Suprapubic skin (tissue), 4 donors: ENCODE measurements around the gene CCDC180. TPM values are rescaled to one million over a fixed set of nuclear protein-coding genes. Genes with fewer than 3 reads are reported as not detected.

Experiments used
- DNase-seq, 2 donors: peaks; one replicate each; pipeline ENCODE4 v3.0.0-alpha.2; 2019; ENCODE audit warnings: low spot score in 2 of 2
- H3K27ac ChIP-seq: fragments of 200-600 bp; sonication (generic); one replicate; pipeline ENCODE4 v1.5.1; 2019
- H3K27me3 ChIP-seq: fragments of 200-600 bp; sonication (generic); one replicate; pipeline ENCODE4 v1.5.1; 2019
- H3K36me3 ChIP-seq: fragments of 200-600 bp; sonication (generic); one replicate; pipeline ENCODE4 v1.5.1; 2019
- H3K4me1 ChIP-seq: fragments of 200-600 bp; sonication (generic); one replicate; pipeline ENCODE4 v1.5.1; 2019
- H3K4me3 ChIP-seq: fragments of 200-600 bp; sonication (generic); one replicate; pipeline ENCODE4 v1.5.1; 2019; ENCODE audit warnings: mild to moderate bottlenecking
- H3K9me3 ChIP-seq: fragments of 200-600 bp; sonication (generic); one replicate; pipeline ENCODE4 v1.5.1; 2019
- EP300 ChIP-seq: sonication (generic); formaldehyde crosslinking; IDR thresholded peaks from one replicate; pipeline ENCODE4 v1.6.1; 2017; ENCODE audit warnings: antibody characterized with exemption
- POLR2A ChIP-seq, 2 donors: fragments of 450-650 bp; IDR thresholded peaks; one replicate each; pipeline ENCODE4 v1.6.1; 2017; ENCODE audit warnings: antibody characterized with exemption in 2 of 2, mild to moderate bottlenecking in 2 of 2, moderate library complexity in 2 of 2
- POLR2AphosphoS5 ChIP-seq, 3 donors: sonication (generic); formaldehyde crosslinking; IDR thresholded peaks; one replicate each; pipeline ENCODE4 v1.6.1; 2017; ENCODE audit warnings: antibody characterized with exemption in 3 of 3
- WGBS: methylation state at CpG from one replicate; pipeline ENCODE4 v1.1.5; 2018; 5-methylcytosine and 5-hydroxymethylcytosine counted together
- total RNA-seq, 4 donors: library from RNA; depleted of rRNA; stranded (reverse); fragments of >200 nt; gene quantifications; one replicate each; pipeline ENCODE4 v1.1.0, GENCODE V29; 2016
- TF ChIP-seq, protein P1 (sequence below), 2 donors: fragments of 200-600 bp in 1 of 2; fragments of 450-650 bp in 1 of 2; sonication (generic) in 1 of 2; IDR thresholded peaks; one replicate each; pipeline ENCODE4 v1.5.1; 2016 to 2019; ENCODE audit warnings: antibody characterized with exemption in 2 of 2, mild to moderate bottlenecking in 1 of 2, moderate library complexity in 1 of 2

Gene CCDC180
- total RNA-seq, 4 donors from 2014 or later: 0.91 to 5.2 (median 2.4) TPM

DNA sequence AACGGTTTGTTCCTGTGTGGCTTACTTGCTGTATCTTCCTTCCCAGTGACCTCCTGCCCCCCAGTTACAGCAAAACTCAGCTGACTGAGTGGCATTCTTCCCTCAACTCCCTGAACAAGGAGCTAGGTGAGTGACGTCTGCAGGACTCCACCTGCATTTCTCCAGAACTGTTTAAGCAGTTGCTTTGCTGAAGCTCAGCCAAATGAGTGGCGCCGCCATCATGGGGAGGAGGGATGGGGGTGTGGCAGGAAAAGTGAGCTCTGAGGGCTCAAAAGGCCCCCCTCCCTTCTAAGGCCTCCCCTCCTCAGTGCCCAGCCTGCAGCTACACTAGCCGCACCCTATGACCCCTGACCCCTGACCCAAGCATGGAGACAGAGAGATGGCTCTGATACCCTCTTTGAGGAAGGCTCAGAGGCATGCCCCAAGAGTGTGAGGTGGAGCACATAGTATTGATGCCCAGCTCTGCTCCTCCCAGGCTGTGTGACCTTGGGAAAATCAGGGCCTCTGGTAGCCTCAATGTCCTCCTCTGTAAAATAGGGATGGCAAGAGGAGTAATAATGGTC is 12.7 kb downstream of the CCDC180 start:
- Histone ChIP-seq H3K27ac (no peak overlapping the region), H3K27me3 (no peaks in the 10 kb centered on the region), H3K4me3 (no peak overlapping the region), H3K4me1 (no peaks in the 10 kb centered on the region), H3K9me3 (no peaks in the 10 kb centered on the region), H3K36me3 (peaks cover 65% of the 10 kb centered on the region)
- no peak for DNase-seq
- TF ChIP-seq EP300: no peak
- no peak for TF ChIP-seq POLR2AphosphoS5 (IDR thresholded peaks at IDR 0.05)
- TF ChIP-seq POLR2A (IDR thresholded peaks at IDR 0.05): no peak
- TF ChIP-seq, protein P1, sequence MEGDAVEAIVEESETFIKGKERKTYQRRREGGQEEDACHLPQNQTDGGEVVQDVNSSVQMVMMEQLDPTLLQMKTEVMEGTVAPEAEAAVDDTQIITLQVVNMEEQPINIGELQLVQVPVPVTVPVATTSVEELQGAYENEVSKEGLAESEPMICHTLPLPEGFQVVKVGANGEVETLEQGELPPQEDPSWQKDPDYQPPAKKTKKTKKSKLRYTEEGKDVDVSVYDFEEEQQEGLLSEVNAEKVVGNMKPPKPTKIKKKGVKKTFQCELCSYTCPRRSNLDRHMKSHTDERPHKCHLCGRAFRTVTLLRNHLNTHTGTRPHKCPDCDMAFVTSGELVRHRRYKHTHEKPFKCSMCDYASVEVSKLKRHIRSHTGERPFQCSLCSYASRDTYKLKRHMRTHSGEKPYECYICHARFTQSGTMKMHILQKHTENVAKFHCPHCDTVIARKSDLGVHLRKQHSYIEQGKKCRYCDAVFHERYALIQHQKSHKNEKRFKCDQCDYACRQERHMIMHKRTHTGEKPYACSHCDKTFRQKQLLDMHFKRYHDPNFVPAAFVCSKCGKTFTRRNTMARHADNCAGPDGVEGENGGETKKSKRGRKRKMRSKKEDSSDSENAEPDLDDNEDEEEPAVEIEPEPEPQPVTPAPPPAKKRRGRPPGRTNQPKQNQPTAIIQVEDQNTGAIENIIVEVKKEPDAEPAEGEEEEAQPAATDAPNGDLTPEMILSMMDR (IDR thresholded peaks at IDR 0.05): no peak
- WGBS: 88% methylated on average over 5 of the region's 5 CpGs

DNA sequence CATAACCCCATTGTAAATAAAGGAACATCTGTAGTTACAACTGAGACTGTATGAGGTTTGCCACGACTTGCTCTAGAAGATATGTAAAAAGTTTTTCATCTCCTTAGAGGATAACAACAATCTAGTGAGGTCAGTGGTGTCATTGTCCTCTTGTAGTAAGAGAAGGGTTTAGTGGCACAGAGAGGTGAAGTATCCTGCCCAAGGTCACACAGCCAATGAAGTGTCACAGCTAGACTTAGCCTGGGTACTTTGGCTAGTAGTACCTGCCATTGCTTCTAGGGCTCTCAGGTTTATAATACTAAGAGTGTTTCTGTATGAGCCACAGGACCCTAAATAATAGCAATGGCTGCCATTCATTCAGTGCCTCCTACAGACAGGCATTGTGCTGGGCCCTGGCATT is 13.8 kb downstream of the CCDC180 start:
- Histone ChIP-seq H3K4me3 (no peak overlapping the region), H3K27ac (no peak overlapping the region), H3K4me1 (no peaks in the 10 kb centered on the region), H3K36me3 (peaks cover 65% of the 10 kb centered on the region), H3K27me3 (no peaks in the 10 kb centered on the region), H3K9me3 (no peaks in the 10 kb centered on the region)
- 85% methylated on average over 1 of the region's 1 CpG for WGBS
- no peak for DNase-seq
- TF ChIP-seq, protein P1 (IDR thresholded peaks at IDR 0.05): no peak
- TF ChIP-seq EP300 (no peak), POLR2AphosphoS5 (IDR thresholded peaks at IDR 0.05) (no peak), POLR2A (IDR thresholded peaks at IDR 0.05) (no peak)

DNA sequence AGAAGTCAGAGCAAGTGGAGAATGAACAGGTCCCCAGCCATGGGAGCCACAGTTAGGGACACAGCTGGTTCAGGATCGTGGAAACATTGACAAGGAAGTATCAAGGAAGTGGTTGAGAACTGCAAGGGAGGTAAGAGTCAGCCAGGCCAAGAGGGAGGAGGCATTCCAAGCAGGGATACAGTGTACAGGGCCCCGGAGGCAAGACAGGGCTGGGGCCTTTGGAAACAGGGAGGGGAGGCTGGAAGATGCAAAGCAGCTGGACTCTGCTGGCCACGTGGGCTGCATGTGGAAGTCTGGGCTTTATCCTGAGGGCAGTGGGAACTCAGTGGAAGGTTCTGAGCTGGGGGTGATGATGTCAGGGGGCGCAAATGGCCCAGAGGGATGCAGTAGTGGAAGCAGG is 14.2 kb downstream of the CCDC180 start:
- TF ChIP-seq EP300 (no peak), POLR2AphosphoS5 (IDR thresholded peaks at IDR 0.05) (no peak), POLR2A (IDR thresholded peaks at IDR 0.05) (no peak)
- TF ChIP-seq, protein P1 (IDR thresholded peaks at IDR 0.05): no peak
- peaks cover 66% of the 10 kb centered on the region for H3K36me3 ChIP-seq
- no peaks in the 10 kb centered on the region for H3K4me1 ChIP-seq
- H3K9me3 ChIP-seq: no peaks in the 10 kb centered on the region
- WGBS: 46% methylated on average over 4 of the region's 4 CpGs
- H3K27me3 ChIP-seq: no peaks in the 10 kb centered on the region
- no peak for DNase-seq
- H3K4me3 ChIP-seq: no peak overlapping the region
- no peak overlapping the region for H3K27ac ChIP-seq

DNA sequence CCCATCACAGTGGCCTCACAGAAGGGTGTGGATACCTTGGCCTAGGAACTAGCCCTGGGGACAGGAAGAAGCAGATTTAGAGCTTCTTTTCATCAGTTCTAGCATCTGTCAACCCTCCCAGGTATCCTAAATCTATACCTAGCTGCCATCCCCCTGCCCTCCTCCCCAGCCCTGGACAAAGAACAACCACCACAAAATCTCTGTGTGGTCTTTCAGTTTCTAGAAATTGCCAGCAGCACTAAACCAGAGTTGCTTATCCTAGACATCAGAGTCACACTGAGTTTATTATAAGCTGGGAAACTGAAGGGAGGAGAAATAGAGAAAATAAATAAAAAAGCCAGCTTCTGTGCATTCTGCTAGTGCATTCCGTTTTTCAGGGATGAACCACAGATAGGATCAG is 14.6 kb downstream of the CCDC180 start:
- no peak for DNase-seq
- no peak overlapping the region for H3K27ac ChIP-seq
- 67% methylated on average over 1 of the region's 1 CpG for WGBS
- H3K9me3 ChIP-seq: no peaks in the 10 kb centered on the region
- H3K27me3 ChIP-seq: no peaks in the 10 kb centered on the region
- H3K36me3 ChIP-seq: peaks cover 66% of the 10 kb centered on the region
- no peak overlapping the region for H3K4me3 ChIP-seq
- TF ChIP-seq, protein P1 (IDR thresholded peaks at IDR 0.05): no peak
- TF ChIP-seq POLR2AphosphoS5 (IDR thresholded peaks at IDR 0.05) (no peak), EP300 (no peak), POLR2A (IDR thresholded peaks at IDR 0.05) (no peak)
- no peaks in the 10 kb centered on the region for H3K4me1 ChIP-seq

DNA sequence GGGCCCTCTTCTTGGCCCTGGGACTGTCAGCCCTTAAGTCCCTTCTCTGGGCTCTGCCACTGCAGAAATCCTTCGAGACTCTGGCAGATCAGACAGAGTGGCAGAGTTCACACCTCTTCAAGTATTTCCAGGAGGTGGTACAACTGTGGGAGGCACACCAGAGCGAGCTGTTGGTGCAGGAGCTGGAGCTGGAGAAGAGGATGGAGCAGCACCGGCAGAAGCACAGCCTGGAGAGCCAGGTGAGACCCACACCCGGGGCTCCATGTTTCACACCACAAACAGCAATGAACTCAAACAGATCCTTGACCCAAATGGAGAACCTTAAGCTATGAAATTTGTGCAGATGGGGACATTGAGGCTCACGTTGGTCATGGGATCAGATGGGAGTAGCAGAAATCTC is 17.5 kb downstream of the CCDC180 start:
- H3K4me3 ChIP-seq: no peak overlapping the region
- no peaks in the 10 kb centered on the region for H3K4me1 ChIP-seq
- TF ChIP-seq EP300 (no peak), POLR2A (IDR thresholded peaks at IDR 0.05) (no peak), POLR2AphosphoS5 (IDR thresholded peaks at IDR 0.05) (no peak)
- TF ChIP-seq, protein P1 (IDR thresholded peaks at IDR 0.05): no peak
- H3K27me3 ChIP-seq: no peaks in the 10 kb centered on the region
- H3K36me3 ChIP-seq: peaks cover 61% of the 10 kb centered on the region
- H3K9me3 ChIP-seq: no peaks in the 10 kb centered on the region
- DNase-seq: no peak
- no peak overlapping the region for H3K27ac ChIP-seq
- WGBS: 95% methylated on average over 4 of the region's 5 CpGs
